Measurements from ENCODE around the gene VNN1.
"Not testable (repeated sequence)": the region's sequence is repeated elsewhere in the genome, so short reads cannot be mapped to it uniquely, and the experiment has no call there.

VNN1 gene

DNA sequence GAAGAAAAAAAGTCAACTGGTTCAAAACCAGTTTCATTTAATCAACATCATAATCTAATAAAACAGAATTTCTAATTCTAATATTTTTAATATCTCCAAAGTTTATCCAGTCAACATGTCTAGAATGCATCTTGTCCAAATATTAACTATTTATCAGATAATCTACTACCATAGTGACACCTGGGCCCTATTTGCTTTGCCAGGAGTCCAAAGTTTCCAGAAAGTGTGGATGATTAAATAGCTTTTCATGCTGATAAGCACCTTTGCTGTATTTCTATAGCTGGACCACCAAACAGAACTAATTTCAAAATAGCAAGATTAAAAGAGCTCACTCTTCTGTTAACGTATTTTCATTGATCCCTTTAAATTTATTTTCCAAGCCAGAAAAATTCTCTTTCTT, 42.6 kb downstream of the VNN1 start:
- no peak for DNase-seq (ENCODE audit: low read depth in 2 of 2)

DNA sequence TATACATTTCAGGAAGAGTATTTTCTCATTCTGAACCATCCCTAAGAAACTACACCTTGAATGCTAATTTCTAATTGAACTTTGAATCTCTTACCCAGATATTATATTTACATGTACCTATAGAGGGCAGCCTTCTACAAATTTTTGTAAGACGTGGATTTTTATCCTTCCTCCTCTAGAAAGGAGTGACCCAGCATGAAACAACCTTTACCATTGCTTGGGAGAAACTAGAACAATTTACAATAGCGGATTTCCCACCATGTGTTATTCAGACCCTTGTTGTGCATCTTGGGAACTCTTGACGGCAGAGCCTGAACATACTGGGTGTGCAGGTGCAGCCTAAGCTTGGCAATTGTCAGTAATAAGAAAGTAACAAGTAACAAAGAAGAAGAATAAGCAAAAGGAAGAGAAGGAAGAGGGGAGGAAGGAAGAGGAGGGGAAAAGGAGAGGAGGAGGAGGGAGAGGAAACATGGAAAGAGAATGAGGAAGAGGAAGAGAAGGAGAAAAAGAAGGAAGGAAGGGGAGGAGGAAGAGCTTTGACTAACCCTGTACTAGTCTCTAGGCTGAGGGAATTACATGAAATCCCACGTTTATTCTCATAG, 44.1 kb downstream of the VNN1 start:
- no peak for DNase-seq (ENCODE audit: low read depth in 2 of 2)

DNA sequence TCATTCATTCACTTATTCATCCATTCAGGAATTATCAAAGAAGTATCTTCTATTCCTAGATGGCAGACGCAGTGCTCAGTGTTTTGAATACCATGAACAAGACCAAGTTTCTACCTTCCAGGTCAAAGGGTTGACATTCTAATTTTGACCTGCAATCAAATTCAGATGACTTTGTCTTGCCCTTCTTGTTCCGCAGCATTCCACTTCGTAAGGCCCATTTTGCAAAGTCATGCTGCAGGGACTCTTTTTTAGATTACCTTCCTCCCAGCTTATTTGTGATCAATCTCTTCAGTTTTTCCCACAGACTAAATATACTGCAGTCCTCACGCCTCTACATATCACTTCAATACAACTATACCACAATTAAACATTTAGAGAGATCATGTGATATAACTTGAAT, 47.7 kb downstream of the VNN1 start:
- no peak for DNase-seq (ENCODE audit: low read depth in 2 of 2)

GRCh38 chr6:132664309-132665034, 49.4 kb downstream of the VNN1 start:
- no peak for DNase-seq (ENCODE audit: low read depth in 2 of 2)

DNA sequence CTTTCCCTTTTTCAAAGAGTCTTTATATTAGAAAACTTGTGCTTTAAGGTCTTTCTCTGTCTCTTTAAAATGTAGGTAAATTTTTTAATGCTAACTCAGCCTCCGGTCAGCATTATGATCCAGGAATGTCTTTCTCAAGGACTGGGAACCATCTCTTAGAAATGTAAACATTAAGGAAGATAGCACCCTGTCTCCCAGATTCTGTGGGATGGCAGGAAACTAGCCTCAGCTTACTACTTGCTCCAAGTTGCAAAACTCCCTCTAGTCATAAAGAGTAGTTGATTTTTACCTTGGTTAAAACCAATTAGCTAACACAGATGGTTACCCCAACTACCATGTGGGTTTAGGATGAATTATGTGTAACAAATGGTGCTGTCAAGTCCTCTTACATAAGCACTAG, 50.2 kb downstream of the VNN1 start:
- DNase-seq (ENCODE audit: low read depth in 2 of 2), result no peak

GRCh38 chr6:132661906-132662305, 51.9 kb downstream of the VNN1 start:
- DNase-seq (ENCODE audit: low read depth in 2 of 2), result no peak

- no peak for DNase-seq (ENCODE audit: low read depth in 2 of 2)
Measured at GRCh38 chr6:132659082-132659481, 54.8 kb downstream of the VNN1 start, which contains the start of gene TAAR1. Gene TAAR1 (minus strand): TSS chr6:132659182. CDS start chr6:132646003, 13,179 bp downstream.

- DNase-seq (ENCODE audit: low read depth in 2 of 2), result no peak
Measured at GRCh38 chr6:132651062-132651461, 62.8 kb downstream of the VNN1 start.

GRCh38 chr6:132650429-132650828, 63.4 kb downstream of the VNN1 start:
- no peak for DNase-seq (ENCODE audit: low read depth in 2 of 2)

DNA sequence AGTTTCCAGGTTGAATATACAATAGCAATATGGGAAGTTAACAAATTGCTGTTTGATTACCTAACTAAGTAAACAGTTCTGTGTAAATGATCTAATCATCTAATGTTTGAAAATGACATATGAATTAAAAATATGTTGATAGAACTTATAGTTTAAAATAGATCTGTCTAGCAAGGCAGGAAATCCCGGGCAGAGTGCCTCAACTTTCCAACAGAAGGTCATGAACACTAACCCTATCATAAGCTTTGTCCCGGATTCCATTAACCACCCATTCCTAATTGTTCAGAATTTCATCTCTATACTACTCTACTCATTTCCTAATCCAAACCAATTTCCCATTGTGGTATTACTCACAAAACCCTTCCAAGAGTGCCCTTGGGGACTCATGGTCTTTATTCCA, 65.0 kb downstream of the VNN1 start:
- no peak for DNase-seq (ENCODE audit: low read depth in 2 of 2)

DNA sequence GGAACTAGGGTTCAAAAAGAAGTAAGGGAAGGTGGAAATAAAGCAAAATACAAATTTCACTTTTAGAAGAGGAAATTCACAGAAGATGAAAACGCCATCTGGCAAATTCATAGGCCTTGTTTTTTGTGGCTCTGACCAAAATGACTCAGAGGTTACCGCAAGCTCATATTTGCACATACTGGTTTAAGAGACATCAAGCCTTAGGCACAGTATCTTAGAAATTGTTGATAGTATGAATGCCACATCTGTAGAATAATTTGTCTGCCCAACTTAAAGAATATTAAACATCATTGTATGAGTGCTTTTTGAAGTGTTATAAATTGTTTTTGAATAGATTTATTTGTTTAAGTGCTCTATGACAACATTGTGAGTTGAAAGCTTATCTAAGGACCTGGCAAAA, 65.5 kb downstream of the VNN1 start:
- DNase-seq (ENCODE audit: low read depth in 2 of 2), result no peak

DNA sequence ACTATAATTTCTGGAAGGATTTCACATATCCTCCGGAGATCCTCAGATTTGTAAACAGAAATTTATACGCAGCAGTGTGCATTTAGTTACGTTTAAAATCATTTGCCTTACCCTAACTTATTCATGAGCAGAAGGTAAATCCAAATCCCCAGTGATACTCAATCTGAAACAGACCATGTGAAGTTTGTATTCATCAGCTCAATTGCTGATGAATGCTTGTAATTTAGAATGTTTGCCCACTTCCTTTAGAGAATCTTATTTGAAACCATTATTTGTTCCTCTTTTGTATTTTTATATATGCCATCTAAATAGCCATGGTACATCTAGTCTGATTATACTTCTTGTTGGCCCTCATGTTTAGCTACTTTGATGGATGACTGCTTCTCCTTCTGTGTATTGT, 70.3 kb downstream of the VNN1 start:
- no peak for DNase-seq (ENCODE audit: low read depth in 2 of 2)

DNA sequence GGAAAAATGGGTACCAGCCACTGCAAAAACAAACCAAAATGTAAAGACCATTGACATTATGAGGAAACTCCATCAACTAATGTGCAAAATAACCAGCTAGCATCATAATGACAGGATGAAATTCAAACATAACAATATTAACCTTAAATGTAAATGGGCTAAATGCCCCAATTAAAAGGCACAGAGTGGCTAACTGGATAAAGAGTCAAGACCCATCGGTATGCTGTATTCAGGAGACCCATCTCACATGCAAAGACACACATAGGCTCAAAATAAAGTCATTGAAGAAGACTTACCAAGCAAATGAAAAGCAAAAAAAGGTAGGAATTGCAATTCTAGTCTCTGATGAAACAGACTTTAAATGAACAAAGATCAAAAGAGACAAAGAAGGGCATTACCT, 76.7 kb downstream of the VNN1 start:
- DNase-seq (ENCODE audit: low read depth in 2 of 2), result not testable (repeated sequence)

GRCh38 chr6:132635906-132636305, 77.9 kb downstream of the VNN1 start:
- DNase-seq (ENCODE audit: low read depth in 2 of 2), result not testable (repeated sequence)

DNA sequence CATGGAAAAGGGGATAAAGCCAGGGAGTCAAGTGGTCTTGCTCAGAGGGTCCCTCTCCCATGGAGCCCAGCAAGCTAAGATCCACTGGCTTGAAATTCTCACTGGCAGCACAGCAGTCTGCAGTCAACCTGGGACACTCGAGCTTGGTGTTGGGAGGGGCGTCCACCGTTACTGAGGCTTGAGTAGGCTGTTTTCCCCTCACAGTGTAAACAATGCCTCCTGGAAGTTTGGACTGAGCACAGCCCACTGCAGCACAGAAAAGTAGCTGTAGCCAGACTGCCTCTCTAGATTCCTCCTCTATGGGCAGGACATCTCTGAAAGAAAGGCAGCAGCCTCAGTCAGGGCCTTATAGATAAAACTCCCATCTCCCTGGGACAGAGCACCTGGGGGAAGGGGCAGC, 78.6 kb downstream of the VNN1 start:
- not testable (repeated sequence) for DNase-seq (ENCODE audit: low read depth in 2 of 2)

- DNase-seq (ENCODE audit: low read depth in 2 of 2), result no peak
Measured at GRCh38 chr6:132634796-132635195, 79.1 kb downstream of the VNN1 start.

GRCh38 chr6:132633362-132633761, 80.5 kb downstream of the VNN1 start:
- no peak for DNase-seq (ENCODE audit: low read depth in 2 of 2)
